Measurements from ENCODE around the gene TUBG2. TPM values are rescaled to one million over a fixed set of nuclear protein-coding genes. Genes with fewer than 3 reads are reported as not detected.
A peak's percentile ranks its signal among the peaks of the same experiment; 100 is the strongest.

The TUBG2 gene
- total RNA-seq, 2 donors from 2014 or later: 8.9 to 11.3 TPM

- ATAC-seq (no peak), DNase-seq (no peak)
- Mint-ChIP-seq H3K27me3 (peaks cover 7% of the 10 kb centered on the region), H3K27ac (no peak overlapping the region), H3K4me1 (peaks cover 11% of the 10 kb centered on the region), H3K36me3 (ENCODE audit: low read depth) (peaks cover 3% of the 10 kb centered on the region), H3K4me3 (no peak overlapping the region)
- no peaks in the 10 kb centered on the region for H3K9me3 ChIP-seq (ENCODE audit: control insufficient read depth, low read length, poor library complexity, severe bottlenecking)
Observed at GRCh38 chr17:42667088-42667951, 8.2 kb downstream of the TUBG2 start.

DNA sequence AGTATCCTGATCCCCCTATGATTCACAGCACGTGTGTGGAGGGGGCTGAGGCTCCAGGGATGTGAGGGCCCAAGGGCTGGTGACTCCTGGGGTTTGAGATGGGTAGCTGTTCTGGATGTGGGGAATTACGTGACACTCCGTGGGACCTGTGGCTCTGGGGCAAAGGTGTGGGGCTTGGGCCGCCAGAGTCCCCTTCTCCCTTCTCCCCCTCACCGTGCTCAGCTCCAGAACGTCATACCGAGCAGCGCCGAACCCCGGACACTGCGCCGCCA is 10.6 kb downstream of the TUBG2 start:
- no peak overlapping the region for H3K27ac Mint-ChIP-seq
- H3K4me1 Mint-ChIP-seq: peaks cover 17% of the 10 kb centered on the region
- DNase-seq (no peak), ATAC-seq (no peak)
- H3K36me3 Mint-ChIP-seq (ENCODE audit: low read depth): peaks cover 3% of the 10 kb centered on the region
- no peaks in the 10 kb centered on the region for H3K9me3 ChIP-seq (ENCODE audit: control insufficient read depth, low read length, poor library complexity, severe bottlenecking)
- H3K4me3 Mint-ChIP-seq: peak overlapping the region; percentile 69
- peaks cover 13% of the 10 kb centered on the region for H3K27me3 Mint-ChIP-seq

- H3K9me3 ChIP-seq (ENCODE audit: control insufficient read depth, low read length, poor library complexity, severe bottlenecking): no peaks in the 10 kb centered on the region
- no peak overlapping the region for H3K27ac Mint-ChIP-seq
- DNase-seq: peak; percentile 51 to 62 (median 60)
- H3K4me3 Mint-ChIP-seq: peak overlapping the region; percentile 87
- ATAC-seq: peak; percentile 89
- H3K4me1 Mint-ChIP-seq: peaks cover 20% of the 10 kb centered on the region
- peaks cover 3% of the 10 kb centered on the region for H3K36me3 Mint-ChIP-seq (ENCODE audit: low read depth)
- peaks cover 18% of the 10 kb centered on the region for H3K27me3 Mint-ChIP-seq
Observed at GRCh38 chr17:42669977-42670788, 11.1 kb downstream of the TUBG2 start.

- Mint-ChIP-seq H3K36me3 (ENCODE audit: low read depth) (peaks cover 3% of the 10 kb centered on the region), H3K27me3 (peaks cover 18% of the 10 kb centered on the region), H3K4me3 (peak overlapping the region; percentile 87), H3K27ac (no peak overlapping the region), H3K4me1 (peaks cover 20% of the 10 kb centered on the region)
- no peak for DNase-seq
- no peaks in the 10 kb centered on the region for H3K9me3 ChIP-seq (ENCODE audit: control insufficient read depth, low read length, poor library complexity, severe bottlenecking)
- ATAC-seq: no peak
Observed at GRCh38 chr17:42670789-42671657, 11.9 kb downstream of the TUBG2 start.

GRCh38 chr17:42672038-42672437 is 13.0 kb downstream of the TUBG2 start:
- H3K27ac Mint-ChIP-seq: no peak overlapping the region
- ATAC-seq: no peak
- H3K27me3 Mint-ChIP-seq: peaks cover 18% of the 10 kb centered on the region
- no peaks in the 10 kb centered on the region for H3K9me3 ChIP-seq (ENCODE audit: control insufficient read depth, low read length, poor library complexity, severe bottlenecking)
- peaks cover 2% of the 10 kb centered on the region for H3K36me3 Mint-ChIP-seq (ENCODE audit: low read depth)
- no peak overlapping the region for H3K4me3 Mint-ChIP-seq
- no peak for DNase-seq
- H3K4me1 Mint-ChIP-seq: peaks cover 26% of the 10 kb centered on the region

GRCh38 chr17:42673266-42673884 is 14.3 kb downstream of the TUBG2 start:
- ATAC-seq: no peak
- Mint-ChIP-seq H3K36me3 (ENCODE audit: low read depth) (peaks cover 2% of the 10 kb centered on the region), H3K27ac (no peak overlapping the region), H3K27me3 (peaks cover 18% of the 10 kb centered on the region), H3K4me1 (peaks cover 30% of the 10 kb centered on the region), H3K4me3 (no peak overlapping the region)
- no peak for DNase-seq
- no peaks in the 10 kb centered on the region for H3K9me3 ChIP-seq (ENCODE audit: control insufficient read depth, low read length, poor library complexity, severe bottlenecking)

- Mint-ChIP-seq H3K27ac (no peak overlapping the region), H3K4me3 (peak overlapping the region; percentile 33), H3K4me1 (peaks cover 33% of the 10 kb centered on the region), H3K27me3 (peaks cover 18% of the 10 kb centered on the region), H3K36me3 (ENCODE audit: low read depth) (peaks cover 2% of the 10 kb centered on the region)
- ATAC-seq (no peak), DNase-seq (no peak)
- no peaks in the 10 kb centered on the region for H3K9me3 ChIP-seq (ENCODE audit: control insufficient read depth, low read length, poor library complexity, severe bottlenecking)
Observed at GRCh38 chr17:42673885-42674754, 15.0 kb downstream of the TUBG2 start.

DNA sequence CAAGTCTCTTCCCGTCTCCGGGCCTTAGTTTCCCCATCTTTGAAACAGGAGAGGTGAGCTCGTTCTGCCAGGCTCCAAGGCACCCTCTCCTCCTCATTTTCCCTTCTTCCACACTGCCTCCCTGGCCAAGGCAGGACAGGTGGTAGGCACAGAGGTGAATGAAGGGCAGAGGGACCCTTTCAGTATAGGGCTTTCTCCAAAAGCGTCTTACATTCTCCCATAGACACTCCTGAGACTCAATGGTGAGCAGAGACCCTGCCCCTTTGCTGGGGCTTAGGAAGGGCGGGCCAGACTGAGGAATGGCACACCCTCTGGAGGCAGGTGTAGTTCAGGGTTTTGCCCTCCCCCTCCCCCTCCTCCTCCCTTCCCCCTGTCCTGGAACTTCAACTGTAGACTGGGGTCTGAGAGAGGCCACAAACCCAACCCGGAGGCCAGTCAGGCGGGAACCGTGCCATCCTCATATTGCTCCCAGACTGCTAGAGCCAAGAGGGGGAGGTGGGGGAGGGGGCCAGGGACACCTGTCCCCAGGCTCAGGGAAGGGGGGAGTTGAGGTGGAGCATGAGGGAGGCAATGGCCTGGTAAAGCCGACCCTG is 15.8 kb downstream of the TUBG2 start:
- H3K9me3 ChIP-seq (ENCODE audit: control insufficient read depth, low read length, poor library complexity, severe bottlenecking): no peaks in the 10 kb centered on the region
- peaks cover 2% of the 10 kb centered on the region for H3K36me3 Mint-ChIP-seq (ENCODE audit: low read depth)
- peaks cover 36% of the 10 kb centered on the region for H3K4me1 Mint-ChIP-seq
- DNase-seq (no peak), ATAC-seq (no peak)
- peak overlapping the region; percentile 33 for H3K4me3 Mint-ChIP-seq
- peaks cover 18% of the 10 kb centered on the region for H3K27me3 Mint-ChIP-seq
- H3K27ac Mint-ChIP-seq: no peak overlapping the region

DNA sequence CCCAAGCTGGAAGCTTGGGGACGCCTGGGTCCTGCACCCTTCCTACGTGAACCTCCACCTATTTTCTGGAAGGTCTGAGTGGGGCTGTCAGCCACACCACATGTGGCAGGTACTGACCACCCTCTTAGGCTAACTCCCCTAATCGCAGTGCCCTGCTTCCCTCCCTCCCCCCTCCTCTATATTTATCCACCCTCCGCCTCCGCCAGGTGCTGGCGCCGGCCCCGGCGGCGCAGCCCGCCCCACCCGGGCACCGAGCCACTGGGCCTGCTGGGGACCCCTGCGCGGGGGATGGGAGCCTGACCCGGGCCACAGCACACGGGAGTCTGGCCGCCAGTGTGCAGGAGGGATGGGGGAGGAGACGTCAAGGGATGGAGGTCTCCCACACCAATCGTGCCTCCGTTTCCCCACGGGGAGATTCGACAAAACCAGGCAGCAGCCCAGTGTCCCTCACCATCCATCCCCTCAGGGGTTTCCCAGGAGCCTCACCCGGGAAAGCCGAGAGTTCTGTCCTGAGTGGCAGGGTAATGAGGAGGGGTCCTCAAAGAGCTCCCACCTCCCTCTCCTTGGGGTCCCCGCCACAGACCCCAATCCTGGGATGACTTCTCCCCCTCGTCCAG is 16.4 kb downstream of the TUBG2 start:
- no peak for DNase-seq
- Mint-ChIP-seq H3K27ac (no peak overlapping the region), H3K27me3 (peaks cover 18% of the 10 kb centered on the region)

GRCh38 chr17:42675965-42676423 is 16.9 kb downstream of the TUBG2 start:
- peaks cover 18% of the 10 kb centered on the region for H3K27me3 Mint-ChIP-seq
- DNase-seq (no peak), ATAC-seq (no peak)
- no peak overlapping the region for H3K27ac Mint-ChIP-seq
- H3K4me1 Mint-ChIP-seq: peaks cover 36% of the 10 kb centered on the region
- no peaks in the 10 kb centered on the region for H3K9me3 ChIP-seq (ENCODE audit: control insufficient read depth, low read length, poor library complexity, severe bottlenecking)
- peaks cover 4% of the 10 kb centered on the region for H3K36me3 Mint-ChIP-seq (ENCODE audit: low read depth)
- peak overlapping the region; percentile 95 for H3K4me3 Mint-ChIP-seq

More for the DNA sequence above, 16.4 kb downstream of the TUBG2 start:
- peak overlapping the region; percentile 95 for H3K4me3 Mint-ChIP-seq
- peaks cover 2% of the 10 kb centered on the region for H3K36me3 Mint-ChIP-seq (ENCODE audit: low read depth)
- H3K4me1 Mint-ChIP-seq: peaks cover 35% of the 10 kb centered on the region
- no peaks in the 10 kb centered on the region for H3K9me3 ChIP-seq (ENCODE audit: control insufficient read depth, low read length, poor library complexity, severe bottlenecking)
- ATAC-seq: no peak

- DNase-seq: no peak
- H3K27ac Mint-ChIP-seq: peak within 1 kb of the TSS; percentile 66
Observed at GRCh38 chr17:42676424-42677011, 17.4 kb downstream of the TUBG2 start, which contains the start of gene PLEKHH3. TSS of gene PLEKHH3 (minus strand) at chr17:42676994. CDS start at chr17:42676563, 431 bp downstream.

More at GRCh38 chr17:42676424-42677011, 17.4 kb downstream of the TUBG2 start, which contains the start of gene PLEKHH3:
- H3K27me3 Mint-ChIP-seq: peaks cover 18% of the 10 kb centered on the region
- no peaks in the 10 kb centered on the region for H3K9me3 ChIP-seq (ENCODE audit: control insufficient read depth, low read length, poor library complexity, severe bottlenecking)
- no peak for ATAC-seq
- peak within 1 kb of the TSS; percentile 95 for H3K4me3 Mint-ChIP-seq
- H3K4me1 Mint-ChIP-seq: peaks cover 38% of the 10 kb centered on the region
- peaks cover 4% of the 10 kb centered on the region for H3K36me3 Mint-ChIP-seq (ENCODE audit: low read depth)

Data from T-helper 17 cell (primary cell).